GM18508 (cell line): ENCODE measurements around the gene CD200R1L.
"Not testable (repeated sequence)": the region's sequence is repeated elsewhere in the genome, so short reads cannot be mapped to it uniquely, and the experiment has no call there.

Experiments used
- ATAC-seq: cut with Tn5 transposase; IDR thresholded peaks from one replicate; pipeline ENCODE4 v1.9.1; 2021; ENCODE audit warnings: moderate number of reproducible peaks; ENCODE audit not compliant: insufficient read depth, unreplicated experiment

CD200R1L gene, protein sequence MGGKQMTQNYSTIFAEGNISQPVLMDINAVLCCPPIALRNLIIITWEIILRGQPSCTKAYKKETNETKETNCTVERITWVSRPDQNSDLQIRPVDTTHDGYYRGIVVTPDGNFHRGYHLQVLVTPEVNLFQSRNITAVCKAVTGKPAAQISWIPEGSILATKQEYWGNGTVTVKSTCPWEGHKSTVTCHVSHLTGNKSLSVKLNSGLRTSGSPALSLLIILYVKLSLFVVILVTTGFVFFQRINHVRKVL

DNA sequence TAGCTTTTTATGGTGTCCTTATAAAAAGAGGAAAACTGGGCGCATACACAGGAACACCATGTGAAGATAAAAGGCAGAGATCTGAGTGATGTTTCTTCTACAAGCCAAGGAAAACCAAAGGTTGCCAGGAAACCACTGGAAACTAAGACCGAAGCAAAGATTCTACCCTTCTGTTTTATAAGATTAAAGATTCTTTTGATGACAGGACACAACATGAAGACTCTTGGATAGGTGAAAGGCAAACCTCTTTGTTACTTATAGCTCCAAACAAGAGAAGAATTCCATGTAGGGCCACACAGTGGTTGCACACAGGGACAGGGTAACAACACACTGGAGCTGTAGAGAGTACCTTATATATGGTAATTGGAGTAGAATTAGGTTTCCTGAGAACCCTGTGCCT, at the start of gene CD200R1L:
CD200R1L (minus strand) TSS at position 101 of the 400 bp plus-strand sequence. CDS start 17,497 bp downstream, outside the sequence.
- ATAC-seq = no peak

DNA sequence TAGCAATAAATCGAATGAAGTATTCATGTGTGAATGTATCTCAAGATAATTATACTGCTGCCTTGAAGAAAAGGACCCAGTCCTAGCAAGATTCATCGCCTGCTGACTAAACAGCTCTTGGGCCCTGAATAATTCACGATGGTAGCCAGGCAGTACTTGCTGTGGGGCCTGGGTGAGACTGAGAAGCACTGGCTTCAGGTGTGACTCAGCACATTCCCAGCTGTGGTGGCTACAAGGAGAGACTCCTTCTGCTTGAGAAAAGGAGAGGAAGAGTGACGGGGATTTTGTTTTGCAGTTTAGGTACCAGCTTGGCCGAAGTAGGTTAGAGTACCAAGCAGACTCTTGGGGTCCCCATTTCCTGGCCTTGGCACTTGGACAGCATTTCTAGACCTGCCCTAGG, 47.6 kb upstream of the CD200R1L start:
- ATAC-seq = no peak

DNA sequence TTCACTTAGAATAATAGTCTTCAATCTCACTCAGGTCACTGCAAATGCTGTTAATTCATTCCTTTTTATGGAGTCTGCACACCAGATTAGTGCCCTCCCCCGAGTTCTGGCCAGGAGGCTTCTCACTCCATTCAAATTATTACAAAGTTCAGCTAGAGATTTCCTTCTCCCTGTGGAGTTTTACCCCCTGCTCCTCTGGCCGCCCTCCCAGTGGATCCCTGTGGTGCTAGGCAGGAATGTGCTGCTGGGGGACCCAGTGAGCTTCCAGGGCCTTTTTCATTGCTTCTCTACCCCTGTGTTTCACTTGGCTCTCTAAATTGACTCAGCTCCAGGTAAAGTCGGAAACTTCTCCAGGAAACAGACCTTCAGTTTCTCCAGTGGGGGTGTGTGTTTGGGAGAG, 42.7 kb upstream of the CD200R1L start:
- ATAC-seq = no peak

DNA sequence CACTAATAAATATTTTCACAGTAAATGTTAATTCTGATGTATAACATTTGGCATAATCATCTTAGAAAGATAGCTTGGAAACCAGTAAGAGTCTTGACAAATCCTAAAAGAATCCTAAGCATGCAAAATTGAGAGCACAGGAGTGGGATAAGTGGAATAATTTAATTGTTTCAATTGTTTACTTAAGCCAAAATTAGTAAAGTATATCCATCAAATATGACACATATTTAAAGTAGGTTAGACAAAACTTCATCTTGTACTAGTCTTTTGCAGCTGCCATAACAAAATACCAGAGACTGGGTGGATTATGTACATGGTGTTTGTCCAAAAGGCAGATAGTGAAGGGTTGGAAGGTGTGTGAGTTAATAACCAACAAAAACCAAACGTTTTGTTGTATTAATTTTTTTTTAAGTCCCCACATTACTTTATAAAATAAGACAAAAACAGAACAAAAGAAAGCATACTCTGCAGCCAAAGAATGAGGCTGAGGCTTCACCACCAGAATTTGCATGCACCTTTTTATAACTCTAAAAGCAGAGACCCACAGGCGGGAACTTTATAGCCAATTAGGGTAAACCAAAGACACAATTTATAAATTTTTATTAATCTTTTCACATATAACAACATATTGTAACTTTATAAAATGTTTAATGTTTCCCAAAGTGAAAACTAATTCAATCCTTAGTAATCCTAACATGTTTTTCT, 41.9 kb upstream of the CD200R1L start:
- no peak for ATAC-seq

DNA sequence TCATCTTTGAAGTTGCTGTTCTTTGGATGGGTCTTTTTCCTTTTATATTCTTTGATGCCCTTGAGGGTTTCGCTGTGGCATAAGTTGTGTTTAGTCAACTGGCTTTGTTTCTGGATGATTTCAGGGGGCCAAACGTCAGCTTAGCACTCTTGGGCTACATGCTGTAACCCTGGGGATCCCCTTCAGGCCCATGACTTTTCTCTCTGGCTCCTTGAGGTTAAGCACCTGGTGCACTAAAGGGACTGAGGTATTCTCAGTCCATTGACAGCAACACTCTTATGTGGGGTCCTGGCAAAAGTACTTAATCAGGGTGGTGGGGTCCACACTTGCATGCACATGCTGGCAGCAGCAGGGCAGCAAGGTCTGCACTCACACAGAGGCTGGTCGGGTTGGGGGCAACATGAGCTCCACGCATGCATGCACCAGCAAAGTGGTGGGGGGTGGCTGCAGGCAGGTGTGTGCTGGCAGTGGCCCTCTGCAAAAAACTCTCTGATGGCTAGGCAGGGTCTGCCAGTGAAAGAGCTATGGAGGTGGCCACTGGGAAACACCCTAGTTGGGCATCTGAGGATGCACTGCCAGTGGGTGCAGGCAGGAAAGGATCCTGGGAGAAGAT, 38.1 kb upstream of the CD200R1L start:
- ATAC-seq = no peak

DNA sequence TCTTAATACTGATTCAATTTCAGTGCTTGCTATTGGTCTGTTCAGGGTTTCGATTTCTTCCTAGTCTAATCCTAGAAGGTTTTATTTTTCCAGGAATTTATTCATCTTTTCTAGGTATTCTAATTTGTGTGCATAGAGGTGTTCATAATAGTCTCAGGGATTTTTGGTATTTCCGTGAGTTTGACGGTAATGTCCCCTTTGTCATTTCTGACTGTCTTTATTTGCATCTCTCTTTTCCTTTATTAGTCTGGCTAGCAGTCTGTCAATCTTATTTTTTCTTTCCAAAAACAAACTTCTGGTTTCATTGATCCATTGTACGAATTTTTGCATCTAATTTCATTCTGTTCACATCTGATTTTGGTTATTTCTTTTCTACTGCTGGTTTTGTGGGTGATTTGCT, 35.2 kb upstream of the CD200R1L start:
- ATAC-seq = no peak

DNA sequence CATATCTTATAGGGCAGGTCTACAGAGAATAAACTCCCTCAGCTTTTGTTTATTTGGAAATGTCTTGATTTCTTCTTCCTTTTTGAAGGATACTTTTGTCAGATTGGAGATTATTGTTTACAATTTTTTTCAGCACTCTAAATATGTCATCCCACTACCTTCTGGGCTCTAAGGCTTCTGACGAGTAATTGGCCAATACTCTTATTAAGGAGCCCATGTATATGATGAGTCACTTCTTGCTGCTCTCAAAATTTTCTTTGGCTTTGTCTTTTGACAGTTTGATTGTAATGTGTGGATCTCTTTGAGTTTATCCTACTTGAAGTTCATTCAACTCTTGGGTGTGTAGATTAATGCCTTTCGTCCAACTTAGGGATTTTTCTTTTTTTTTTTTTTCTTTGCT, 28.9 kb upstream of the CD200R1L start:
- ATAC-seq = no peak

DNA sequence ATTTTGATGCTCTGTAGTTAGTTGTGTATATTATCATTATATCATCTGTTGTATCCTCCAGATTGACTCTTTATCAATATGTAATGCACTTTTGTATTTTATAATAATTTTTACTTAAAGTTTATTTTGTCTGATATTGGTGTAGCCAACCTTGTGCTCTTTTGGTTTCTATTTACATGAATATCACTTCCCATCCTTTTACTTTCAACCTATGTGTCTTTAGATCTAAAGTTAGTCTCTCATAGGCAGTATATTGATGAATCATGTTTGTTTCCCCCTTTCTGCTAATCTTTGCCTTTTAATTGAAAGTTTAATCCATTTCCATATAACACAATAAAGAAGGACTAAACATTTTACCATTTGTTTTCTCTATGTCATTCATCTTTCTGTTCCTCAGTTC, 28.1 kb upstream of the CD200R1L start:
- no peak for ATAC-seq

DNA sequence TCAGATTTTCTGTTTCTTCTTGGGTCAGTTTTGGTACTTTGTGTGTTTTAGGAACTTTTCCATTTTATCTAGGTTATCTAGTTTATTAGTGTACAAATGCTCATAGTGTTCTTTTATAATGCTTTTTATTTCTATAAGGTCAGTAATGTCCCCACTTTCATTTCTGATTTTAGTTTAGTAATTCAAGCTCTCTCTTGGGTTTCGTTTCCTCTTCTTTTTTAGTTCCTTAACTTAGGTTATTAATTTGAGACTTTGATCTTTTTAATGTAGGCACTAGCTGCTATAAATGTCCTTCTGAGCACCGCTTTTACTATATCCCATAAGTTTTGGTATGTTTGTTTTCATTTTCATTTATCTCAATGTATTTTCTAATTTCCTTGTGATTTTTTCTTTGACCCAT, 27.0 kb upstream of the CD200R1L start:
- ATAC-seq = peak; percentile 72

DNA sequence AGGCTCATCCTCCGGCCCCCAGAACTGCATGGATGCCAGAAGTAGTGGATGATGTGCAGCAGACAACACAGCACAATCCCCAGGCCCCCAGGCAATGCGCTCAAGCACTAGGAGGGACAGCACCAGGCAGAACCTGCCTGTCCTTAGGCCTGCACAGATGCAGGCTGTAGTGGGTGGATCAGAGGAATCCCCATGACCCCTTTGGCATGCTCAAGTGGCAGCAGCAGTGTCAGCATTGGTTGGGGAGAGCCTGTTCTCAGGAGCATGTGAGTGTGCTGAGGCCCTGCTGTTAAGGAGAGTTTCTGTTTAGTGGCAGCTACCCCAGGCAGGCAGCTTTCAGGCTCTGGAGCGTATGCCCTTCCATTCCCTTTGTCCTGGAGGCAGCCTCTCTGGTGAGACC, 25.1 kb upstream of the CD200R1L start:
- ATAC-seq = no peak

DNA sequence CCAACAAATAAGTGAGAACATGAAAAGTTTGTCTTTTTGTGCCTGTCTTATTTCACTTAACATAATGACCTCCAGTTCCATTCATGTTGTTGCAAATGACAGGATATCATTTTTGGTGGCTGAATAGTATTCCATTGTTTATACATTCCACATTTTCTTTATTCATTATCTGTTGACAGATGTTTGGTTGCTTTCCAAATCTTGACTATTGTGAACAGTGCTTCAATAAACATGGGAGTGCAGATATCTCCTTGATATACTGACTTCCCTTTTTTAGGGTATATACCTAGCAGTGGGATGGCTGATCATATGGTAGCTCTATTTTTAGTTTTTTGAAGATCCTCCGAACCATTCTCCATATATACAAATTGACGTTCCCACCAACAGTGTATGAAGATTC, 19.1 kb upstream of the CD200R1L start:
- no peak for ATAC-seq

DNA sequence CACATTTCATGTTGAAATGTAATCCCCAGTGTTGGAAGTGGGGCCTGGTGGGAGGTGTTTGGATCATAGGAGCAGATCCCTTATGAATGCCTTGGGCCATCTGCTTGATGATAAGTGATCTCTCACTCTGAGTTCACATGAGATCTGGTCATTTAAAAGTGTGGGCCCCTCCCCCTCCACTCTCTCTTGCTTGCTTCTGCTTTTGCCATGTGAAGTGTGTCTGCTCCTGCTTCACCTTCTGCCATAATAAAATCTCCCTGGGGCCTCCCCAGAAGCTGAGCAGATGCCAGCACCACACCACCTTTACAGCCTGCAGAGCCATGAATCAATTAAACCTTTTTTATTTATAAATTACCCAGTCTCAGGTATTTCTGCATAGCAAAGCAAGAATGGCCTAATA, 14.2 kb upstream of the CD200R1L start:
- no peak for ATAC-seq

DNA sequence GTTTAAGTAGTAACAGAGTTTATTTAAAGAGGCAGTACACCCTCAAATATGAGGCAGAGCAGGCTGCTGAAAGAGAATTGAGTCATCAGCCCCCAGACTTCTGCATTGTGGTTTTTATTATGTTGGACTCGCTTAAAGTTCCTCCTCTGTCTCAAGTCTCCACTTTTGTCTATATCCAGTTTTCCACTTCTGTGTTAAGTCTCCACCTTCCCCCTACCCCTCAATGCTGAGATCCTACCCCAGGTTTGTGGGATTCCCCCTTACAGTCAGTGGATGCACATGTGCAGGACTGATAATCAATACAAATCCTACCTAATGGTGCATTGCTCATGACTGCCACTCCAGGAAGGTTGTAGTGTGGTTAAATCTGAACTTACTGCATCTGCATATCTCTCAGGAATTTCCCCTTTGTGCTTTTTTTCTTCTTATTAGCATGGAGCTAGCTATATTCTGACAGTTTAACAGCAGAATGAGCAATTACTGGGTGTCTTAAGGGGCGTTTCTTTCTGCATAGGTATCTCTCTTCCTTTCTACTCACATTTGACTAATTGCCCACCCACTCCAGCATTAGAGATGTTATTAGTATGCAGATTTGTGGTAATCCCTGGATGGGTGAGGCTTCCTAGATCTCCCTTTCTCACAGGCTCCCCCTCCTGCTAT, 11.9 kb upstream of the CD200R1L start:
- ATAC-seq = peak; percentile 49

DNA sequence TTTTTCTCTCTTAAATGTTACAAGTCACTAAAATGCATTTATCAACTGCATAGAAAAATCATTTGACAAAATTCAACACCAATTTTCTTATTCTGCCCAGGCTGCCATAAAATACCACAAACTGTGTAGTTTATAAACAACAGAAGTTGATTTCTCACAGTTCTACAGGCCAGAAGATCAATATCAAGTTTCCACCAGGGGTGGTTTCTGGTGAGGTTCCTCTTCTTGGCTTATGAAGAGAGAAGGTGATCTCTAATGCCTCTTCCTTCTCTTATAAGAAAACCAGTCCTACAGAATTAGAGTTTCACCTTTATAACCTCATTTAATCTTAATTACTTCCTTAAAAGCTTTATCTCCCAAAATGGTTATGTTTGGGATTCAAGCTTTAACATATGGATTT, 10.9 kb upstream of the CD200R1L start:
- ATAC-seq = no peak

DNA sequence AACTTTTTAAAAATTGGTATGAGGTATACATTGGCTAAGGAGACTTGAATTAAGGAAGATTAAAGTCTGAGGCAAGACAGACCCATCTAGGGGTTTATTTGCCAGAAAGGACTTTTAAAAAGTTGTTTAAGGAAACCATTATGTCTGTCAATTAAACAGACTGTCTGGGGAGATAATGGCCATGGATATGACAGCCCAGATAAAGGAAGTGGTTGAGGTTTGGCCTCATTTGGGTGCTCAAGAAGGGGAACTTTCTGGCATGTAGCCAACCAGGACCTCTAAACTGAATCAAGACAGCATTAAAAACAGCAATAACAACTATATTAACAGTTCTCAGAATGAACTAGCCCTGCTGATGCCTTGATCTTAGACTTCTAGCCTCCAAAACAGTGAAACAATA, 9.9 kb upstream of the CD200R1L start:
- ATAC-seq = no peak

DNA sequence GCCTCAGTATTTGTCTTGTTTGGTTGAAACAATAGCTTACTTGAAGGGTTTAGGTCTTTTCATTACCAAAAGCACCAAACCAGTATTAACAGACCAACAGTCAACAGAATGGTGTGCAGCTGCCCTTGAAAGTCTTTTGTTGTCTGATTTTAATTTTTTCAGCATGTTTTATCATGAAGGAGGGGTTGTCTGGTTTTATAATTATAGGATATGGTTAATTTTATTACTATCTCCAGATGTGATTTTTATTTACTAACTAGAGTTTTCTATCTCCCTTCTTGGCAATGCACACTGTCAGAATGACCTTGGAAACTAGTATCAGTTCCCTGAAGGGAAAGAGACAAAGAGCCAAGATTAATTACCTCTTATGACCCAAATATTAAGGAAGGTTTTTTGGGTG, 9.2 kb upstream of the CD200R1L start:
- no peak for ATAC-seq

DNA sequence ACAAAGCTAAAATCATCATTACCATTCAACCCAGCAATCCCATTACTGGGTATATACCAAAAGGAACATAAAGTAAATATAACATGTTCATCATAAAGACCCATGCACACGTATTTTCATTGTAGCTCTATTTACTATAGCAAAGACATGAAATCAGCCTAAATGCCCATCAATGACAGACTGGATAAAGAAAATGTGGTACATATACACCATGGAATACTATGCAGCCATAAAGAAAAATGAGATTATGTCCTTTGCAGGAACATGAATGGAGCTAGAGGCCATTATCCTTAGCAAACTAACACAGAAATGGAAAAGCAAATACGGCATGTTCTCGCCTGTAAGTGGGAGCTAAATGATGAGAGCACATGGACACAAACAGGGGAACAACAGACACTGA, 8.4 kb upstream of the CD200R1L start:
- not testable (repeated sequence) for ATAC-seq

DNA sequence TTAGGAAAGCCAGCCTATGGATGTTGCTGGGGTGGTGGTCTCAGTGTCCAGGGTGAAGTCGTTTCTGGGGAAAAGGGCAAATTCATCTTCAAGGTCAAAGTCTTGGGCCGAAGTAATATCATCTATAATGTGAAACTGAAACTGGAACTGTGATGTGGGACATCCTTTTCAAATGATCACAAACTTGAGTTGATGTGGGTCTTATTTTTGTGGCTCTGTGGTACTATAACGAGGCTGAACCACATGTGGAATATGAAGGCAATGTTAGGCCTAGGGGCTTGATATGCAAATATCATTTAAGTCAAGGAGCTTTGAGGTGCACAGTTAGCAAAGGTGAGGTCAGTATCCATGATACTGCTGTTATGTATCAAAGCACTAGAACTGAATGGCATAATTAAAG, 1.5 kb upstream of the CD200R1L start:
- ATAC-seq = no peak

DNA sequence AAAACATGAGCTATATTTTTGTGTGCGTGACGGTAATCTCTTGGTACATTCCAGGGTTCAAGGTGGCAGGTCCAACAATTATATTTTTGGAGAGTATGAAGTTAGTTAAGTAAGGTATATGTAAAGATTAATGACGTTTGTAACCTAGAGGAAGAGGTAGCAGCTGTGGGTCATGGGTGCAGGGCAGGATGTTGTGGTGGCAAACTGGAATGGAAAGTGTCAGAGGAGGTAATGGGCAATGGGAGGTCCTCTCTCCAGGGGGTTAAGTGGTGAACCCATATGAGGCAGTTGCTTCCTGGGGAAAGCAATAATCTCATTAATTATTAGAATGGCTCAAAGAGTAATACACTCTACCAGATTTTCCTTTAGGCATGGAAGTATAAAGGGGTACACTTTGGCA, 1.0 kb upstream of the CD200R1L start:
- peak; percentile 82 for ATAC-seq

DNA sequence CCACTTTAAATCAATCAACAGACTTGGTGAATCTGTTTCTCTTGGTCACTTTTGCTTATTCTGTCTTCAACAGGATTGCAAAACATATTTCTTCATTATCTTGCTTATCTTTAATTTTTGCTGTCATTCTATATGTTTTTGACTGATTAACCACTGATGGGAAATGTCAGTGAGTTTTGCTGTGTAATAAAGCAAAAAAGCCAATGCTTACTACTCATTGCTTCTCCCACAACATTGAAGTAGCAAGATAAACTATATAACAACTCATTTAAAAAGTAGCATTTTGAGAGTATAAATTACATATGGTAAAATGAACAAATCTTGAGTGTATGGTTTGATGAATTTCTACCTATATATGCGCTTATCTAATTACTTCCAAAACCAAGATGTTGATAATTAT, 892 bp downstream of the CD200R1L start:
- no peak for ATAC-seq

DNA sequence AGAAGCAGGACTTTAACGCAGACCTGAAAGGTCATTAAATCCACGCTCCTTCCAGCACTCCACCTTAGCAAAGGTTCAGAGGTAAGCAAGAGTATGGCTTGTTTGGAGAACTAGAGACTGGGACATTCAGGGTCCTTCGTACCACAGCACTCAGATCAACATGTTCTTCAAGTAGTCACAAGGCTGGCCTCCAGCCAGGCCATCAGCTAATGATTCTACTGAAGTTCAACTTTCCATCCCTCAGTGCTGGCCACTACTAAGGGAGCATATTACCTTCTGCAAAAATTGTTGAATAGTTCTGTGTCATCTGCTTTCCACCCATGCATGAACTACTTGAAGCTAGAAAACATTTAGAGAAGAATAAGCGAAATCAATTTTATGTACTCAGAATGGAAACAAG, 17.6 kb downstream of the CD200R1L start:
- ATAC-seq = no peak
